GM12873 (cell line): ENCODE data around the gene GSC.

ENCODE experiments used
- TF ChIP-seq, protein P1 (sequence below): IDR thresholded peaks from 2 replicates; pipeline ENCODE4 v1.5.1; 2012; ENCODE audit warnings: low read depth, mild to moderate bottlenecking, moderate library complexity, low read length, control low read depth; ENCODE audit not compliant: insufficient read depth; ENCODE audit errors: missing control alignments

The GSC gene

DNA sequence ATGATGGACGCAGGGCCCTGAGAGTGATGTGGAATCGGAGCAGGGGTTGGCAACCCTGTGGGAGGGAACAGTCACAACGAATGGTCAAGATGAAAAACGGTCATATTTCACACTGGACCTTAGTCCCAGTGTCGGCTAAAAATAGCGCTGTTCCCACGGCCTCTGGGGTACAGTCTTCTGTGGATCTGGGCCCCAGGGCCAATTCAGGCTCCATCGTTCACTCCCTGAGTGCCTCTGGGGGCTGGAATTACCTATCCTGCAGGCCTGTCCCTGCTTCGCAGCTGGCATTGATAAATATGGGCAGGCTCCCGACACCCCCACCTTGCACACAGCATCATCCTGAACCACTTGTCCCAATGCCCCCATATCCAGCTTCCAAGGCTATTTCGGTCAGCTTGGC, 18.6 kb downstream of the GSC start:
- TF ChIP-seq, protein P1, sequence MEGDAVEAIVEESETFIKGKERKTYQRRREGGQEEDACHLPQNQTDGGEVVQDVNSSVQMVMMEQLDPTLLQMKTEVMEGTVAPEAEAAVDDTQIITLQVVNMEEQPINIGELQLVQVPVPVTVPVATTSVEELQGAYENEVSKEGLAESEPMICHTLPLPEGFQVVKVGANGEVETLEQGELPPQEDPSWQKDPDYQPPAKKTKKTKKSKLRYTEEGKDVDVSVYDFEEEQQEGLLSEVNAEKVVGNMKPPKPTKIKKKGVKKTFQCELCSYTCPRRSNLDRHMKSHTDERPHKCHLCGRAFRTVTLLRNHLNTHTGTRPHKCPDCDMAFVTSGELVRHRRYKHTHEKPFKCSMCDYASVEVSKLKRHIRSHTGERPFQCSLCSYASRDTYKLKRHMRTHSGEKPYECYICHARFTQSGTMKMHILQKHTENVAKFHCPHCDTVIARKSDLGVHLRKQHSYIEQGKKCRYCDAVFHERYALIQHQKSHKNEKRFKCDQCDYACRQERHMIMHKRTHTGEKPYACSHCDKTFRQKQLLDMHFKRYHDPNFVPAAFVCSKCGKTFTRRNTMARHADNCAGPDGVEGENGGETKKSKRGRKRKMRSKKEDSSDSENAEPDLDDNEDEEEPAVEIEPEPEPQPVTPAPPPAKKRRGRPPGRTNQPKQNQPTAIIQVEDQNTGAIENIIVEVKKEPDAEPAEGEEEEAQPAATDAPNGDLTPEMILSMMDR: no peak

DNA sequence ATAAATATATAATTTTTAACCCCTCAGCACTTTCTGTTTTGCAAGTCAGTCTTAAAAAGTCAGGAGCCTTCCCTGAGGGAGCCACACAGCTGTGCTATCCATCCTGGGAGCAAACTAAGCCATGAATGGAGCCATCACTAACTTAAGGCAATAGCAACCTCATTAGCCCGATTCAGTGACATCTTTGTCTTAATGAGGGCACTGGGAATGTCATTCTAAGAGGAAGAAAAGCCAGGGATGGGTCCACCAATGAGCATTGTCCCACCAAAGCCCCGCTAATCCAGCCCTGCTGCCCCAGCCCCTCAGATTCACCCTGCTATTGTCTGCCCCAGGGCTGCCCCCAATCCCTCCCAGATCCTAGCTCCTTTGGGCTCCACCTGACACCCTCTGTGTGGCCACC, 19.5 kb downstream of the GSC start:
- TF ChIP-seq, protein P1: no peak

DNA sequence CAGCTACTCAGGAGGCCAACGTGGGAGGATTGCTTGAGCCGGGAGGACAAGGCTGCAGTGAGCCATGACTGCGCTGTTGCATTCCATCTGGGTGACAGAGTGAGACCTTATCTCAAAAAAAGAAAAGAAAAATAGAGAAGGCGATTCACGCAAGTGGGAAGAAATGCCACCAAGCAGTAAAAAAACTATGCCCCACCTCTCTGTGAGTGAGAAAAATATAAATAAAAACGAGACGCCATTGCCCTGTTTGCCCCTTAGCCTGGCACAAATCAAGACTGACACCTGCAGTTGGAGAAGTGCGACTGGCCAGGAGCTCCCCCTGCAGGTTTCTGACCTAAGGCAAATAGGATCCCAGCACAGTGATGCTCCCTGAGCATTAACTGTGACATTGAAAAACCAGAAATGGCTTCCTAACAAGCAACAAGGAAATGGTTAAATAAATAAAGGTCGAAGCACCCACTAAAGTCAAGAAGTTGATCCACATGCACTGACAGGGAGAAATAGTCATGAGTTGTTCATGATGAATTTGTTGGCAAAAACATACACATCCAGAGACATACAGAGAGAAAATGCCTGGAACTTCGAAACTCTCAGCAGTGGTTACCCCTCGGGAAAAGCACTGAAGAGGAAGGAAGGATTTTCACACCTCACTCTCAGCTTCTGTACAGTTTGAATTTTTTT, 21.1 kb downstream of the GSC start:
- TF ChIP-seq, protein P1: peak; percentile 72

DNA sequence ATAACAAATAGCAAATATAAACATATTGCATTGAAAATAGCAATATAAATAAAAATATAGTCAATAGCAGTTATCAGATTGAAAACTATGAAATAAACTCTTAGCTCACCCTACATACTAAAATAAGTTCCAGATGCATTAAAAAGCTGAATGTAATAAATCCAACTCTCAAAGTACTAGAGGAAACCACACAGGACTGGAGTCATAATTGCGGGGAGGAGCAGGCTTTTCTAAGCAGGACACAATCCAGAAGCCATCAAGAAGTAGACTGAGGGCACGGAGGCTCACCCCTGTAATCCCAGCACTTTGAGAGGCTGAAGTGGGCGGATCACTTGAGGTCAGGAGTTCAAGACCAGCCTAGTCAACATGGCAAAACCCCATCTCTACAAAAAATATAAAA, 22.2 kb downstream of the GSC start:
- TF ChIP-seq, protein P1: no peak

DNA sequence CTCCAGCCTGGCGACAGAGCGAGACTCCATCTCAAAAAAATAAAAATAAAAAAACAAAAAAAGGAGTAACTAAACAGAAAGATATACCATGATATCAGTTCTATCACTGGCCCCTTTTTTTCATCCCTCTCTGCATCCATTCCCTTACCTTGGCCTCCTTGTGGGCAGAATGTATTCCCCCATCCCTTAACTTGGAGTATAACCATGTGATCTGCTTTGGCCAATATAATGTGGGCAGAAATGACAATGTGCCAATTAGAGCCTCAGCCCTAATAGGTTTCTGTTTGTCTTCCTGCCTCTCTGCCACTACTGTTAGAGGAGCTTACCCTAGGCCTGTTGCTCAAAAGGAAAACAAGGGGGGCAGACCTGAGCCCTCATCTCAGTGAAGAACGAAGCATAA, 23.8 kb downstream of the GSC start:
- TF ChIP-seq, protein P1: no peak

DNA sequence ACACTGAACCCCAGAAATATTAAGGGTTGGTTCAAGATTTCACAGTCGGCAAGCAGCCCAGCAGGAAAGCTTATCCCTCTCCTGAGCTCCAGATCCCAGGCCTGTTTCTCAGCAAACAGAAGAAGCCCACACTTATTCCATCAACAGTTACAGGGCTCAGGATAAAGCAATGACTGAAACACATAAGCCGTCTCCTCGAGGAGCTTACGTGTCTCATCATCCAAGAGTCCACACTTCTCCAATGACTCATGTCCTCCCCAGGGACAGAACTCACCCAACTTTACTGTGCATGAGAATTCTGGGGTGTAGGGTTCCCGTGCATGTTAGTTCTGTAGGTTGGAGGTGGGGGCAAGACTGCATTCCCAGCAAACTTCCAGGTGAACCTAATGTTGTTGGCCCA, 31.2 kb downstream of the GSC start:
- TF ChIP-seq, protein P1: no peak

DNA sequence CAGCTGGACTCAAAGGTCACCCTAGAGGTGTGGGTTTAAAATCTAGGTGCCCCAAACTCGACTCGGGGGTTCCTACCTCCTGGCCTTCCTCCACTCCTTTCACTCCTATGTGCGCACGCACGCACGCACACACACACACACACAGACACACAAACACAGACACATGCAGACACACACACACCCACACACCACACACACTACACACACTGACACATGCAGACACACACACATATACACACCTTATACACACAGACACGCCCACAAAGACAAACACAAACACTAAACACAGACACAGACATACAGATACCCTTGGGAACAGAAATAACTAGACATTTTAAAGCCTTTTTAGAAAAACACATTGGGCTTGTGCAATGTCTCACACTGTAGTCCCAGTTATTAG, 31.8 kb downstream of the GSC start:
- TF ChIP-seq, protein P1: no peak
